ENCODE measurements around the gene STX1A. TPM values are rescaled to one million over a fixed set of nuclear protein-coding genes. Genes with fewer than 3 reads are reported as not detected.
A peak's percentile ranks its signal among the peaks of the same experiment; 100 is the strongest.

The STX1A gene
- total RNA-seq, 1 donor from 2014 or later, result 16.4 TPM

DNA sequence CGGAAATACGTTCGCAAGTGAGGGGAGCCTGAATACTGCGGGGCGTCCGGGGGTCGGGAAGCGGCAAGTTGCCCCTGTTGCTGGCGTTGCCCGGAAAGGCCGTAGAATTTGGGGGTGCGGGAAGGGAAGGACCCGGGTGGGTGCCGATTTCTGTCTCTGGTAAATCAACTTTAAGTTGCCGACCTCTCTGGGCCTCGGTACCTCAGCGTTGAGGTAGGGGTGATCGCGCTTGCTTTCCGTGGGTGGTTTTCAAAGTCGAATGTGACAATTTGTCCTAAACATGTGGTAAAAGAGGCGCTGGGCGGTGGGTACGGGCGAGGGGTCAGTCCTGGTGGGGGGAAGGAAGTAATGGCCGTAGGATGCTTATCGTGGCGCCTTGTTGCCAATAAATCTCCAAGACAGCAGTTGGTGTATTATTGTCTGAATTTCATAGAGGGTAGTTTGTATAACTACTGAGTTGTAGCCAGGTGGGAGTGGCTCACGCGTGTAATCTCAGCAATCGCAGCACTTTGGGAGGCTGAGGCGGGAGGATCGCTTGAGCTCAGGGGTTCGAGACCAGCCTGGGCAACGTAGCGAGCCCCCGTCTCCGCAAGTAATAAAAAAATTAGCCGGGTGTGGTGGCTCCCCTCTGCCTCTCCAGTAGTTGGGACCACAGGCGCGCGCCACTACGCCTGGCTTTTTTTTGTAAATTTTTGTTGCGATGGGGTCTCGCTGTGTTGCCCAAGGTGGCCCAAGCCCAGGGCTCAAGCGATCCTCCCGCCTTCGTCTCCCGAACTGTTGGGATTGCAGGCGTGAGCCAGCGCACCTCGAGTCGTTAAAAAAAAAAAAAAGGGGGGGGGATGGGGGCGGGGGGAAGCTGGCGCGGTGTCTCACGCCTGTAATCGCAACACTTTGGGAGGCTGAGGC lies 35.4 kb downstream of the STX1A start:
- Mint-ChIP-seq H3K36me3 (ENCODE audit: low read depth) (peaks cover 9% of the 10 kb centered on the region), H3K27ac (ENCODE audit: unreplicated experiment) (peak overlapping the region; percentile 98), H3K4me1 (peaks cover 23% of the 10 kb centered on the region), H3K4me3 (peak overlapping the region; percentile 99), H3K9me3 (no peaks in the 10 kb centered on the region), H3K27me3 (ENCODE audit: low read depth) (no peaks in the 10 kb centered on the region)
- no peak for DNase-seq (ENCODE audit: low read depth, low spot score)
- no peak for TF ChIP-seq CTCF (conservative IDR thresholded peaks at IDR 0.05)

GRCh38 chr7:73683056-73683787 lies 36.2 kb downstream of the STX1A start, which contains the start of the genes BUD23 and DNAJC30:
Gene BUD23, plus strand, starts transcription at chr7:73683597. Its CDS starts 29 bp downstream, at chr7:73683626.
Gene DNAJC30, minus strand, starts transcription at chr7:73683453. Its CDS starts 30 bp downstream, at chr7:73683423.
- DNase-seq (ENCODE audit: low read depth, low spot score), result peak; percentile 84
- peaks cover 23% of the 10 kb centered on the region for H3K4me1 Mint-ChIP-seq
- H3K9me3 Mint-ChIP-seq, result no peaks in the 10 kb centered on the region
- peaks cover 2% of the 10 kb centered on the region for H3K36me3 Mint-ChIP-seq (ENCODE audit: low read depth)
- H3K4me3 Mint-ChIP-seq, result peak within 1 kb of the TSS; percentile 99
- no peaks in the 10 kb centered on the region for H3K27me3 Mint-ChIP-seq (ENCODE audit: low read depth)
- TF ChIP-seq CTCF (conservative IDR thresholded peaks at IDR 0.05), result no peak
- H3K27ac Mint-ChIP-seq (ENCODE audit: unreplicated experiment), result peak within 1 kb of the TSS; percentile 98

DNA sequence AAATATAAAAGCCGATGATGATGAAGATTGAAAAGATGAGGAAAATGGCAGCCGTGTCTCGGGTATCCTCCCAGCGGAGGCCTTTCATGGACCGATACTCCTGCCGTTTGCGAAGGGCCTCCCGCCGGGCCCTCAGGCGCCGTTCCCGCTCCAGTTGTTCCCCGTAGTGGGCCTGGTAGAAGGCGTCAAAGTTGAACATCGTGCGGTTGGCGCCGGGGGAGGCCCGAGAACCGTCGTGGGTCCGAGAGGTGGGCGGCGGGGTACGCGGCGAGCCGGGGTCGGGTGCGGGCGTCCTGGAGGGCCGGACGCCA lies 36.8 kb downstream of the STX1A start:
- Mint-ChIP-seq H3K27ac (ENCODE audit: unreplicated experiment) (peak overlapping the region; percentile 27), H3K27me3 (ENCODE audit: low read depth) (no peaks in the 10 kb centered on the region), H3K4me3 (peak overlapping the region; percentile 99), H3K9me3 (no peaks in the 10 kb centered on the region), H3K4me1 (peaks cover 23% of the 10 kb centered on the region), H3K36me3 (ENCODE audit: low read depth) (peaks cover 7% of the 10 kb centered on the region)
- DNase-seq (ENCODE audit: low read depth, low spot score), result no peak
- no peak for TF ChIP-seq CTCF (conservative IDR thresholded peaks at IDR 0.05)

GRCh38 chr7:73681031-73681430 lies 38.4 kb downstream of the STX1A start:
- H3K27me3 Mint-ChIP-seq (ENCODE audit: low read depth), result no peaks in the 10 kb centered on the region
- peak overlapping the region; percentile 69 for H3K4me3 Mint-ChIP-seq
- H3K4me1 Mint-ChIP-seq, result peaks cover 23% of the 10 kb centered on the region
- TF ChIP-seq CTCF (conservative IDR thresholded peaks at IDR 0.05), result no peak
- no peaks in the 10 kb centered on the region for H3K9me3 Mint-ChIP-seq
- peaks cover 8% of the 10 kb centered on the region for H3K36me3 Mint-ChIP-seq (ENCODE audit: low read depth)
- no peak for DNase-seq (ENCODE audit: low read depth, low spot score)
- no peak overlapping the region for H3K27ac Mint-ChIP-seq (ENCODE audit: unreplicated experiment)

DNA sequence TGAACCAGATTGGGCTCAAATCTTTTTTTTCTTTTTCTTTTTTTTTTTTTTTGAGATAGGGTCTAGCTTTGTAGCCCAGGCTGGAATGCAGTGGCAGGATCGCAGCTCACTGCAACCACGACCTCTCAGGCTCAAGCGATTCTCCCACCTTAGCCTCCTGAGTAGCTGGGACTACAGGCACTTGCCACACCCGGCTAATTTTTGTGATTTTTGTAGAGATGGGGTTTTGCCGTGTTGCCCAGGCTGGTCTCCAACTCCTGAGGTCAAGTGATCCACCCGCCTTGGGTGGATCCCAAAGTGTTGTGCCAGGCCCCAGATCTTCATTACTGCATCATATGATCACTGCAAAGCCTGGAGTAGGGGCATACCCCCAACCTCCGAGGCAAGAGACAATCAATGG lies 39.0 kb downstream of the STX1A start:
- no peak for TF ChIP-seq CTCF (conservative IDR thresholded peaks at IDR 0.05)
- H3K4me3 Mint-ChIP-seq, result peak overlapping the region; percentile 69
- H3K27ac Mint-ChIP-seq (ENCODE audit: unreplicated experiment), result no peak overlapping the region

More for the DNA sequence above, 39.0 kb downstream of the STX1A start:
- peaks cover 8% of the 10 kb centered on the region for H3K36me3 Mint-ChIP-seq (ENCODE audit: low read depth)
- no peak for DNase-seq (ENCODE audit: low read depth, low spot score)
- no peaks in the 10 kb centered on the region for H3K9me3 Mint-ChIP-seq
- H3K4me1 Mint-ChIP-seq, result peaks cover 23% of the 10 kb centered on the region
- H3K27me3 Mint-ChIP-seq (ENCODE audit: low read depth), result no peaks in the 10 kb centered on the region

Data from neural crest cell (in vitro differentiated cells).